NCI-H187 treated with DMSO at 0.1 percent for 48 hours (cell line): ENCODE measurements around the gene ARFGAP1.

Source experiments
- DNase-seq: peaks from one replicate; lab custom pipeline; 2025; lab: John Stamatoyannopoulos, UW

ARFGAP1 gene

GRCh38 chr20:63260521-63260920 lies 12.1 kb upstream of the ARFGAP1 start:
- DNase-seq = no peak

GRCh38 chr20:63261060-63261794 lies 11.4 kb upstream of the ARFGAP1 start:
- no peak for DNase-seq

GRCh38 chr20:63261795-63262528 lies 10.7 kb upstream of the ARFGAP1 start:
- no peak for DNase-seq

- no peak for DNase-seq
These were observed 9.8 kb upstream of the ARFGAP1 start for GRCh38 chr20:63262836-63263235.

- DNase-seq = no peak
These were observed 8.6 kb upstream of the ARFGAP1 start for GRCh38 chr20:63264000-63264399.

- no peak for DNase-seq
These were observed 8.1 kb upstream of the ARFGAP1 start for GRCh38 chr20:63264519-63264918.

GRCh38 chr20:63265891-63266515 lies 6.6 kb upstream of the ARFGAP1 start:
- DNase-seq = no peak

- no peak for DNase-seq
These were observed 4.9 kb upstream of the ARFGAP1 start for GRCh38 chr20:63267691-63268090.

GRCh38 chr20:63268256-63268655 lies 4.4 kb upstream of the ARFGAP1 start:
- no peak for DNase-seq

- no peak for DNase-seq
These were observed 3.8 kb upstream of the ARFGAP1 start for GRCh38 chr20:63268671-63269439.

- no peak for DNase-seq
These were observed 2.9 kb upstream of the ARFGAP1 start for GRCh38 chr20:63269724-63270123.

- DNase-seq = no peak
These were observed 1.8 kb upstream of the ARFGAP1 start for GRCh38 chr20:63270606-63271325.

- no peak for DNase-seq
These were observed 506 bp downstream of the ARFGAP1 start for GRCh38 chr20:63273059-63273579.

- DNase-seq = no peak
These were observed 1.2 kb downstream of the ARFGAP1 start for GRCh38 chr20:63273635-63274380.

GRCh38 chr20:63274381-63275228 lies 2.0 kb downstream of the ARFGAP1 start:
- no peak for DNase-seq

- DNase-seq = no peak
These were observed 3.2 kb downstream of the ARFGAP1 start for GRCh38 chr20:63275825-63276224.

GRCh38 chr20:63276956-63277355 lies 4.3 kb downstream of the ARFGAP1 start:
- no peak for DNase-seq

- no peak for DNase-seq
These were observed 5.1 kb downstream of the ARFGAP1 start for GRCh38 chr20:63277466-63278272.

GRCh38 chr20:63278661-63279060 lies 6.0 kb downstream of the ARFGAP1 start:
- DNase-seq = no peak
